Lower leg skin (tissue), 3 donors: ENCODE results near the gene CD55.

Source experiments
- POLR2A ChIP-seq, 2 donors: fragments of 450-650 bp; IDR thresholded peaks; one replicate each; pipeline ENCODE4 v1.6.1; 2016 to 2017; ENCODE audit warnings: antibody characterized with exemption in 2 of 2, mild to moderate bottlenecking in 1 of 2, moderate library complexity in 1 of 2
- TF ChIP-seq, protein P1 (sequence below), 3 donors: fragments of 450-650 bp; IDR thresholded peaks; one replicate each; pipeline ENCODE4 v1.5.1; 2016; ENCODE audit warnings: antibody characterized with exemption in 3 of 3, mild to moderate bottlenecking in 3 of 3, moderate library complexity in 2 of 3

DNA sequence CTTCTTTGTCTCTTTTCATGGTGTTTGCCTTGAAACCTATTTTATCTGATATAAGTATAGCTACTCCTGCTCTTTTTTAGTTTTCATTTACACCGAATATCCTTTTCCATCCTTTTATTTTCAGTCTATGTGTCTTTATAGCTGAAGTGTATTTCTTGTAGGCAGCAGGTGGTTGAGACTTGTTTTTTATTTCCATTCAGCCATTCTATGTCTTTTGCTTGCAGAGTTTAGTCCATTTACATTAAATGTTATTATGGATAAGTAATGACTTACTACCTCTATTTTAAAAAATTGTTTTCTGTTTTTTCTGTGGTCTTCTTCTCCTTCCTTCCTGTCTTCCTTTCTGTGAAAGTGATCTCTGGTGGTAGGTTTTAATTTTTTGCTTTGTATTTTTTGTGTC, 45.0 kb upstream of the CD55 start:
- TF ChIP-seq, protein P1, sequence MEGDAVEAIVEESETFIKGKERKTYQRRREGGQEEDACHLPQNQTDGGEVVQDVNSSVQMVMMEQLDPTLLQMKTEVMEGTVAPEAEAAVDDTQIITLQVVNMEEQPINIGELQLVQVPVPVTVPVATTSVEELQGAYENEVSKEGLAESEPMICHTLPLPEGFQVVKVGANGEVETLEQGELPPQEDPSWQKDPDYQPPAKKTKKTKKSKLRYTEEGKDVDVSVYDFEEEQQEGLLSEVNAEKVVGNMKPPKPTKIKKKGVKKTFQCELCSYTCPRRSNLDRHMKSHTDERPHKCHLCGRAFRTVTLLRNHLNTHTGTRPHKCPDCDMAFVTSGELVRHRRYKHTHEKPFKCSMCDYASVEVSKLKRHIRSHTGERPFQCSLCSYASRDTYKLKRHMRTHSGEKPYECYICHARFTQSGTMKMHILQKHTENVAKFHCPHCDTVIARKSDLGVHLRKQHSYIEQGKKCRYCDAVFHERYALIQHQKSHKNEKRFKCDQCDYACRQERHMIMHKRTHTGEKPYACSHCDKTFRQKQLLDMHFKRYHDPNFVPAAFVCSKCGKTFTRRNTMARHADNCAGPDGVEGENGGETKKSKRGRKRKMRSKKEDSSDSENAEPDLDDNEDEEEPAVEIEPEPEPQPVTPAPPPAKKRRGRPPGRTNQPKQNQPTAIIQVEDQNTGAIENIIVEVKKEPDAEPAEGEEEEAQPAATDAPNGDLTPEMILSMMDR (IDR thresholded peaks at IDR 0.05), result no peak
- TF ChIP-seq POLR2A (IDR thresholded peaks at IDR 0.05), result no peak
